Gastrocnemius medialis (tissue), 4 donors: ENCODE data around the gene OVAAL. TPM values are rescaled to one million over a fixed set of nuclear protein-coding genes. Genes with fewer than 3 reads are reported as not detected.

ENCODE experiments used
- ATAC-seq, 2 donors: fragments of 150-250 bp; one replicate each; pipeline ENCODE4 v1.9.1; 2016
- DNase-seq, 2 donors: peaks; one replicate each; pipeline ENCODE4 v3.0.0-alpha.2; 2019
- H3K27ac ChIP-seq, 4 donors: fragments of 200-600 bp; sonication (generic); 1 replicate in 1 of 4; 2 replicates in 3 of 4; pipeline ENCODE4 v1.5.1; 2016 to 2018; ENCODE audit warnings: mild to moderate bottlenecking in 2 of 4, moderate library complexity in 1 of 4
- H3K27me3 ChIP-seq, 3 donors: fragments of 200-600 bp; sonication (generic) in 2 of 3; 1 replicate in 1 of 3; 2 replicates in 2 of 3; pipeline versions ENCODE4 v1.5.1 to v1.6.0; 2016 to 2019; ENCODE audit warnings: mild to moderate bottlenecking in 1 of 3, moderate library complexity in 1 of 3
- H3K36me3 ChIP-seq, 2 donors: fragments of 200-600 bp; sonication (generic) in 1 of 2; one replicate each; pipeline ENCODE4 v1.5.1; 2017 to 2018
- H3K4me1 ChIP-seq, 2 donors: fragments of 200-600 bp; sonication (generic) in 1 of 2; one replicate each; pipeline ENCODE4 v1.5.1; 2016 to 2017; ENCODE audit warnings: mild to moderate bottlenecking in 2 of 2
- H3K4me3 ChIP-seq, 4 donors: fragments of 200-600 bp; sonication (generic) in 3 of 4; 1 replicate in 1 of 4; 2 replicates in 3 of 4; pipeline ENCODE4 v1.5.1; 2016 to 2019; ENCODE audit warnings: mild to moderate bottlenecking in 2 of 4
- H3K9me3 ChIP-seq, 3 donors: fragments of 200-600 bp; sonication (generic) in 2 of 3; 1 replicate in 1 of 3; 2 replicates in 2 of 3; pipeline ENCODE4 v1.5.1; 2016 to 2019
- POLR2A ChIP-seq, 2 donors: fragments of 450-650 bp; IDR thresholded peaks; one replicate each; pipeline ENCODE4 v1.6.1; 2017; ENCODE audit warnings: antibody characterized with exemption in 2 of 2, mild to moderate bottlenecking in 2 of 2, moderate library complexity in 2 of 2
- in situ Hi-C, 4 donors: fragments of 200-750 bp; cut with MboI; loops; one replicate each; pipeline versions ENCODE4 v1.15.0 to v1.8.0; 2017; ENCODE audit warnings: low sequenced_read_pairs in 4 of 4
- intact Hi-C: fragments of 100-400 bp; cut with DNase I; formaldehyde crosslinking; loops from one replicate; pipeline ENCODE4 v1.15.1; 2023; ENCODE audit warnings: low total_unique reads
- total RNA-seq, 4 donors: library from RNA; depleted of rRNA; stranded (reverse); fragments of >200 nt; gene quantifications; one replicate each; pipeline versions ENCODE4 v1.1.0 to v1.2.3, GENCODE V29; 2016
- TF ChIP-seq, protein P1 (sequence below), 5 experiments: fragments of 450-650 bp in 3 of 5; fragments of 200-600 bp in 2 of 5; sonication (generic) in 2 of 5; IDR thresholded peaks in 4 of 5; conservative IDR thresholded peaks in 1 of 5; 1 replicate in 4 of 5; 2 replicates in 1 of 5; pipeline ENCODE4 v1.5.1; 2016 to 2019; ENCODE audit warnings: antibody characterized with exemption in 5 of 5, mild to moderate bottlenecking in 3 of 5, moderate library complexity in 3 of 5

OVAAL gene
- total RNA-seq, 4 donors from 2014 or later, result not detected

DNA sequence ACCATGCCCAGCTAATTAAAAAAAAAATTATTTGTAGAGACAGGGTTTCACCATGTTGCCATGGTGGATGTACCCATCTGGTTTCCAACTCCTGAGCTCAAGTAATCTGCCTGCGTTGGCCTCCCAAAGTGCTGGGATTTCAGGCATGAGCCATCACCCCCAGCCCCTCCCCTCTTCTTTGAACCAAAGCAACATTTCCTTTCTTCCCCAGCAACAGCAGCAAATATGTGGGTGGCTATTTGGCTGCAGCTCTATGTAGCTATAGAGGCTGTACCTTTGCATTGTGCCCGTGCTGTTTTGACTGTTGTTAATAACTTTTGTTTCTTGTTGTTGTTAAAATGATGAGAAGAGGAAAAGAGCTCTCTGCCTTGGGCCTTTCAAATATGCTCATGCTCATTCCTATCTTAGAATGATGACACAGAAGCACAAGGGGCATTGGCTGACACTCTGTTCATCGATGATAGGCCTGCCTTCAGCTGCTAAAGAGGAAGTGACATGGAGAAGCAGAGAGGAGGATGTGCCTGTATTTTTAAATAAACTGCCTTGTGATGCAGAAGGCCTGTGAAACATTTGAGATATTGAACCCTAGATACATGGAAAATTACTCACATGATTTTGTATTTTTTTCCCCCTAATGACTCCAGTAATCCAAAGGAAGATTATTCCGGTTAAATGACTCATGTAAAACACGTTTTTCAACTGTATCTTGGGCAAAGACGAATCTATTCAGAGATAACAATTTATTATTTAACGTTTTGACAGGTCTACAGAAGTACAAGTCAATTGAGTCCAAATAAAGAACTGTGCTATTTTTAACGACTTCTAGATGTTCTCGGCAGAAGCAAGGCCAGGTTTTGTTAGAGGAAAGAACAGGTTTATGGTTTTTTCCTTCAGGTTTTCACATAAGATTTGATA is 52.5 kb downstream of the OVAAL start:
- H3K4me1 ChIP-seq, result peaks cover 12 to 34% of the 10 kb centered on the region in 2 donors
- H3K27me3 ChIP-seq, result no peaks in the 10 kb centered on the region
- intact Hi-C loops (no loop called here), in situ Hi-C loops (no loop called here)
- DNase-seq, result peak in 1 of 2 donors; percentile 31
- no peak overlapping the region for H3K4me3 ChIP-seq
- no peaks in the 10 kb centered on the region for H3K36me3 ChIP-seq
- peak overlapping the region; percentile 56 to 77 (median 67) for H3K27ac ChIP-seq
- H3K9me3 ChIP-seq, result no peaks in the 10 kb centered on the region
- peak in 1 of 2 donors; percentile 14 for TF ChIP-seq POLR2A (IDR thresholded peaks at IDR 0.05)
- TF ChIP-seq, protein P1, sequence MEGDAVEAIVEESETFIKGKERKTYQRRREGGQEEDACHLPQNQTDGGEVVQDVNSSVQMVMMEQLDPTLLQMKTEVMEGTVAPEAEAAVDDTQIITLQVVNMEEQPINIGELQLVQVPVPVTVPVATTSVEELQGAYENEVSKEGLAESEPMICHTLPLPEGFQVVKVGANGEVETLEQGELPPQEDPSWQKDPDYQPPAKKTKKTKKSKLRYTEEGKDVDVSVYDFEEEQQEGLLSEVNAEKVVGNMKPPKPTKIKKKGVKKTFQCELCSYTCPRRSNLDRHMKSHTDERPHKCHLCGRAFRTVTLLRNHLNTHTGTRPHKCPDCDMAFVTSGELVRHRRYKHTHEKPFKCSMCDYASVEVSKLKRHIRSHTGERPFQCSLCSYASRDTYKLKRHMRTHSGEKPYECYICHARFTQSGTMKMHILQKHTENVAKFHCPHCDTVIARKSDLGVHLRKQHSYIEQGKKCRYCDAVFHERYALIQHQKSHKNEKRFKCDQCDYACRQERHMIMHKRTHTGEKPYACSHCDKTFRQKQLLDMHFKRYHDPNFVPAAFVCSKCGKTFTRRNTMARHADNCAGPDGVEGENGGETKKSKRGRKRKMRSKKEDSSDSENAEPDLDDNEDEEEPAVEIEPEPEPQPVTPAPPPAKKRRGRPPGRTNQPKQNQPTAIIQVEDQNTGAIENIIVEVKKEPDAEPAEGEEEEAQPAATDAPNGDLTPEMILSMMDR (IDR thresholded peaks at IDR 0.05 in 4 of 5, conservative IDR thresholded peaks at IDR 0.05 in 1 of 5), result no peak
- peak; percentile 63 to 80 for ATAC-seq

DNA sequence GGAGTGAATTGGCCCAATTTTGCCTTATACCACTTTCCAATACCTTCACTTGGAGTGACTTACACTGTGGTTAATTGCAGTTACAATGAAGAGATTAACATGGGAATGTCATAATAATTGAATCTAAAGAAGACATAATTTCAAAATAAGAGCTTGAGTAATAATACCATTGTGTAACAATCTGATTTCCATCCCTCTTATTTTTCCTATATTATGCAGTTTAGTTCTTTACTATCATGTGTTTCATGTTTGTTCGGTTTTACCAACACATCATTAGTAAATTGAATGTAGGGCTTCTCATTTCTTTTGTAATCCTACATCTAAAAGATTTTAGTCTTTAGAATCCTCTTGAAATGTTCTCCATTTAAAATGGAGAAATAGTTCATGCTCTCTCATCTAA is 53.9 kb downstream of the OVAAL start:
- H3K36me3 ChIP-seq, result no peaks in the 10 kb centered on the region
- peaks cover 12 to 34% of the 10 kb centered on the region in 2 donors for H3K4me1 ChIP-seq
- ATAC-seq (no peak), DNase-seq (no peak)
- no peak overlapping the region for H3K4me3 ChIP-seq
- no peaks in the 10 kb centered on the region for H3K27me3 ChIP-seq
- H3K27ac ChIP-seq, result no peak overlapping the region
- no peaks in the 10 kb centered on the region for H3K9me3 ChIP-seq
- in situ Hi-C loops, result no loop called here
- TF ChIP-seq POLR2A (IDR thresholded peaks at IDR 0.05), result no peak
- TF ChIP-seq, protein P1 (IDR thresholded peaks at IDR 0.05 in 4 of 5, conservative IDR thresholded peaks at IDR 0.05 in 1 of 5), result no peak
- intact Hi-C loops, result no loop called here

DNA sequence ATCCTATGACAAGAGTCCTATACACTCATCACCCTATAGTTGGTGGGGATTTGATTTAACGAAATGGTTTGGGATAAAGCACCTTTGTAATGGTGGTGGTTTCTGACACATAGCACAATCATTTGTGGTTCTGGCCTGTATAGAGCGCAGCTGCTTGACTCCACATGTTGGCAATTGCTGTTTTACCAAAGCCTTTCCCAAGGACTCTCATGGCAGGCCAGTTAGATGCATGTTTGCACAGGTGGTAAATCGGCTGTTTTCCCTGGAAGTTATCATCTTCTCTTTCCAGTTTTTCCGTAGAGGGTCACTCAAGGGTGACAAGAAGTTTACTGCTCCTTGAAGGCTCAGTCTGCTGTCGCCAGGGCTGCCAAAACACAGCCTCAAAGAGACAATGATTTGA is 56.0 kb downstream of the OVAAL start:
- Histone ChIP-seq H3K4me1 (peaks cover 12 to 30% of the 10 kb centered on the region in 2 donors), H3K36me3 (no peaks in the 10 kb centered on the region), H3K27ac (no peak overlapping the region), H3K9me3 (no peaks in the 10 kb centered on the region), H3K27me3 (no peaks in the 10 kb centered on the region), H3K4me3 (no peak overlapping the region)
- TF ChIP-seq POLR2A (IDR thresholded peaks at IDR 0.05), result no peak
- TF ChIP-seq, protein P1 (IDR thresholded peaks at IDR 0.05 in 4 of 5, conservative IDR thresholded peaks at IDR 0.05 in 1 of 5), result no peak
- intact Hi-C loops, result no loop called here
- in situ Hi-C loops, result no loop called here
- DNase-seq (no peak), ATAC-seq (no peak)

DNA sequence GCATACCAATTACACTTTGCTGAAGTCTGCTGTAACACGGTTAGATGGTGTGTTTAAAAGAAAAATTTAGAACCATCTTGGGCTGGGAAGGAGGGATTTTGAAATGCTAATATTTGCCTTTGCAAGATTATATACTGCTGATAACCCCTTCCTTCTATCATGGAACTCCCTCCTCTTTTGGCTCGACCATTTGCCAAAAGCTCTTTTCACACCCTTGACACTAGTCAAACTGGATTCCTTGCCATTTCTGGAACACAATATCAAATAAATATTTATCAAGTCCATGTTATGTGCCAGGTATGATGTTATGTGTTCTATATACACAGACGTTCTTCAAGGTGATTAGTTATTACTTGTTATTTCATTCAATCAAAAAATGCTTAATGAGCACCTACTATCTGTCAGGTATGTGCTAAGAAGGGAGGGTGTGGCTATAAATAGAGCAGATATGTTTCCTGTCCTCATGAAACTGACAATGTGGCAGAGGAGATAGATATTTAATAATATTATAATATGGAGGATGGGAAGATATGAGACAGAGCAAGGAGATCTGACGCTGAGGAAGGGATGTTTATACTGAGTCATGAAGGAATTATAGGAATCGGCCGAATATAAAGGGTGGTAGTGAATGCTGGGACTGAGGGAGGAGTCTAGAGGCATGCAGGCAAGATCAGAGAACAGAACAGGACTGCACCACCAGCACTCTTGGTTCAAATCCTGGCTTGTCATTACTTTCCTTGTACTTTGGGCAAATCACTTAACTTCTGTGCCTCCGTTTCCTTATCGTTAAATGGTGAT is 56.9 kb downstream of the OVAAL start:
- Histone ChIP-seq H3K27ac (no peak overlapping the region), H3K4me3 (no peak overlapping the region), H3K9me3 (no peaks in the 10 kb centered on the region), H3K4me1 (peaks cover 6 to 20% of the 10 kb centered on the region in 2 donors), H3K36me3 (no peaks in the 10 kb centered on the region), H3K27me3 (no peaks in the 10 kb centered on the region)
- no peak for DNase-seq
- TF ChIP-seq, protein P1 (IDR thresholded peaks at IDR 0.05 in 4 of 5, conservative IDR thresholded peaks at IDR 0.05 in 1 of 5), result no peak
- no peak for TF ChIP-seq POLR2A (IDR thresholded peaks at IDR 0.05)
- intact Hi-C loops (no loop called here), in situ Hi-C loops (no loop called here)
- no peak for ATAC-seq

Other genes with a start within 250 kb of the OVAAL start
- gene ACBD6, start 56.4 kb upstream of the OVAAL start, total RNA-seq, result 10 to 100 TPM; 15.0 to 27.4 (median 19.1) TPM
- gene XPR1, start 73.1 kb downstream of the OVAAL start, total RNA-seq, result 10 to 100 TPM; 14.5 to 24.9 (median 18.6) TPM